KMS-11 (cell line): ENCODE results near the gene SYNPO2.

Experiments used
- H2AFZ ChIP-seq: fragments of 200-600 bp; sonication (generic); 2 replicates; pipeline ENCODE4 v1.6.1; 2016; ENCODE audit warnings: antibody characterized with exemption, mixed run types, low read depth
- H3K27ac ChIP-seq: fragments of 200-600 bp; sonication (generic); 2 replicates; pipeline ENCODE4 v1.6.1; 2016; ENCODE audit warnings: mild to moderate bottlenecking, mixed run types
- H3K27me3 ChIP-seq: fragments of 200-600 bp; sonication (generic); 2 replicates; pipeline ENCODE4 v1.6.1; 2017; ENCODE audit warnings: mild to moderate bottlenecking, low read depth, mixed run types, moderate library complexity; ENCODE audit not compliant: insufficient read depth
- H3K36me3 ChIP-seq: fragments of 200-600 bp; sonication (generic); 2 replicates; pipeline ENCODE4 v1.6.1; 2017; ENCODE audit warnings: mild to moderate bottlenecking, mixed run types; ENCODE audit not compliant: insufficient read depth
- H3K4me1 ChIP-seq: fragments of 200-600 bp; sonication (generic); 2 replicates; pipeline ENCODE4 v1.6.1; 2016; ENCODE audit warnings: mild to moderate bottlenecking, low read depth, mixed run types; ENCODE audit not compliant: poor library complexity, severe bottlenecking
- H3K4me2 ChIP-seq: fragments of 200-600 bp; sonication (generic); 2 replicates; pipeline ENCODE4 v1.7.0; 2016; ENCODE audit warnings: mild to moderate bottlenecking, mixed run types
- H3K4me3 ChIP-seq: fragments of 200-600 bp; sonication (generic); IDR thresholded peaks from 2 replicates; pipeline ENCODE4 v1.6.1; 2017; ENCODE audit warnings: low read depth, low read length, mixed read lengths; ENCODE audit not compliant: insufficient read depth
- H3K79me2 ChIP-seq: fragments of 200-600 bp; sonication (generic); 2 replicates; pipeline ENCODE4 v1.6.1; 2016; ENCODE audit warnings: low read depth, mixed run types; ENCODE audit not compliant: insufficient read depth
- H3K9ac ChIP-seq: fragments of 200-600 bp; sonication (generic); 2 replicates; pipeline ENCODE4 v1.6.1; 2016; ENCODE audit warnings: mild to moderate bottlenecking, mixed run types
- H4K20me1 ChIP-seq: fragments of 200-600 bp; sonication (generic); 2 replicates; pipeline ENCODE4 v1.6.1; 2016; ENCODE audit warnings: mild to moderate bottlenecking, mixed run types; ENCODE audit not compliant: insufficient read depth
- TF ChIP-seq, protein P1 (sequence below): fragments of 200-600 bp; sonication (generic); conservative IDR thresholded peaks from 2 replicates; pipeline ENCODE4 v1.6.1; 2017; ENCODE audit warnings: low read depth, mild to moderate bottlenecking, antibody characterized with exemption, low read length, moderate library complexity, mixed read lengths

SYNPO2 gene

GRCh38 chr4:118955515-118955914, 66.9 kb downstream of the SYNPO2 start:
- Histone ChIP-seq H3K4me3 (no peak overlapping the region), H2AFZ (no peak overlapping the region), H4K20me1 (no peaks in the 10 kb centered on the region), H3K4me1 (no peaks in the 10 kb centered on the region), H3K27ac (no peak overlapping the region), H3K4me2 (no peak overlapping the region), H3K9ac (no peak overlapping the region), H3K79me2 (no peaks in the 10 kb centered on the region), H3K27me3 (no peaks in the 10 kb centered on the region), H3K36me3 (no peaks in the 10 kb centered on the region)
- TF ChIP-seq, protein P1, sequence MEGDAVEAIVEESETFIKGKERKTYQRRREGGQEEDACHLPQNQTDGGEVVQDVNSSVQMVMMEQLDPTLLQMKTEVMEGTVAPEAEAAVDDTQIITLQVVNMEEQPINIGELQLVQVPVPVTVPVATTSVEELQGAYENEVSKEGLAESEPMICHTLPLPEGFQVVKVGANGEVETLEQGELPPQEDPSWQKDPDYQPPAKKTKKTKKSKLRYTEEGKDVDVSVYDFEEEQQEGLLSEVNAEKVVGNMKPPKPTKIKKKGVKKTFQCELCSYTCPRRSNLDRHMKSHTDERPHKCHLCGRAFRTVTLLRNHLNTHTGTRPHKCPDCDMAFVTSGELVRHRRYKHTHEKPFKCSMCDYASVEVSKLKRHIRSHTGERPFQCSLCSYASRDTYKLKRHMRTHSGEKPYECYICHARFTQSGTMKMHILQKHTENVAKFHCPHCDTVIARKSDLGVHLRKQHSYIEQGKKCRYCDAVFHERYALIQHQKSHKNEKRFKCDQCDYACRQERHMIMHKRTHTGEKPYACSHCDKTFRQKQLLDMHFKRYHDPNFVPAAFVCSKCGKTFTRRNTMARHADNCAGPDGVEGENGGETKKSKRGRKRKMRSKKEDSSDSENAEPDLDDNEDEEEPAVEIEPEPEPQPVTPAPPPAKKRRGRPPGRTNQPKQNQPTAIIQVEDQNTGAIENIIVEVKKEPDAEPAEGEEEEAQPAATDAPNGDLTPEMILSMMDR, result no peak

GRCh38 chr4:118957722-118958445, 69.2 kb downstream of the SYNPO2 start:
- TF ChIP-seq, protein P1, result no peak
- no peak overlapping the region for H2AFZ ChIP-seq
- H3K27ac ChIP-seq, result no peak overlapping the region
- no peak overlapping the region for H3K4me2 ChIP-seq
- no peak overlapping the region for H3K9ac ChIP-seq
- H3K79me2 ChIP-seq, result no peaks in the 10 kb centered on the region
- H3K27me3 ChIP-seq, result no peaks in the 10 kb centered on the region
- no peak overlapping the region for H3K4me3 ChIP-seq
- H4K20me1 ChIP-seq, result no peaks in the 10 kb centered on the region
- H3K36me3 ChIP-seq, result no peaks in the 10 kb centered on the region
- H3K4me1 ChIP-seq, result no peaks in the 10 kb centered on the region

DNA sequence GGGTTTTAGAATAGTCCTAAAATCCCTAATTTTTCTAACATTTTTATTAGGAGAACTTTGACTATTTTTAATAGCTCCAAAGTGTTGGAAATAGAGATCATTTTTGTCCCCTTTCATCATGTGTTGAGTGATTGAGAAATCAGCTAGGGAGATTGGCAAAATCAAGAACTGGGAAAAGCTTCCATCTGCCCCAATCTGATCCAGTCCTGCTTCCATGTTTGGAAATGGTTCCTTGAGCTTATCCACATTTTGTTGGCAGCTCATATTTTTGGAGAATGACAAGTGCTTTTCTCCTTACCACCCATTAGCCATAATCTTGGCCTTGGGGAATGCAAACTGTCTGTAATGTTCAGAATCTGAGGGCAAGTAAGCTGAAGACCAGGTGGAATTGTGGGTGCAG, 73.9 kb downstream of the SYNPO2 start:
- no peak overlapping the region for H3K4me3 ChIP-seq
- no peaks in the 10 kb centered on the region for H4K20me1 ChIP-seq
- TF ChIP-seq, protein P1, result no peak
- H3K79me2 ChIP-seq, result no peaks in the 10 kb centered on the region
- H3K27ac ChIP-seq, result no peak overlapping the region
- no peaks in the 10 kb centered on the region for H3K27me3 ChIP-seq
- H3K9ac ChIP-seq, result no peak overlapping the region
- peaks cover 10% of the 10 kb centered on the region for H3K4me1 ChIP-seq
- H2AFZ ChIP-seq, result no peak overlapping the region
- no peak overlapping the region for H3K4me2 ChIP-seq
- no peaks in the 10 kb centered on the region for H3K36me3 ChIP-seq

- Histone ChIP-seq H2AFZ (no peak overlapping the region), H3K4me2 (no peak overlapping the region), H3K79me2 (no peaks in the 10 kb centered on the region), H3K36me3 (no peaks in the 10 kb centered on the region), H3K9ac (no peak overlapping the region), H3K4me1 (peaks cover 30% of the 10 kb centered on the region), H3K4me3 (no peak overlapping the region), H3K27ac (no peak overlapping the region), H3K27me3 (no peaks in the 10 kb centered on the region), H4K20me1 (no peaks in the 10 kb centered on the region)
- TF ChIP-seq, protein P1, result no peak
Measured at GRCh38 chr4:118964891-118965411, 76.3 kb downstream of the SYNPO2 start.
